T47D (cell line): Measurements from ENCODE around the gene ADCY3.

Source experiments
- DNase-seq, 2 experiments: peaks; one replicate each; pipeline versions ENCODE4 v3.0.0 to v3.0.0-alpha.2; 2011 to 2012; ENCODE audit warnings: low read depth in 1 of 2, low spot score in 1 of 2
- JUND ChIP-seq: IDR thresholded peaks from 2 replicates; pipeline ENCODE4 v1.6.1; 2012; ENCODE audit warnings: low read depth
- in situ Hi-C: cut with HindIII; loops from 2 replicates; pipeline ENCODE4 v1.10.0; 2016; ENCODE audit warnings: low sequenced_read_pairs, low pct_unique_long_range_greater_than_20kb

The ADCY3 gene

DNA sequence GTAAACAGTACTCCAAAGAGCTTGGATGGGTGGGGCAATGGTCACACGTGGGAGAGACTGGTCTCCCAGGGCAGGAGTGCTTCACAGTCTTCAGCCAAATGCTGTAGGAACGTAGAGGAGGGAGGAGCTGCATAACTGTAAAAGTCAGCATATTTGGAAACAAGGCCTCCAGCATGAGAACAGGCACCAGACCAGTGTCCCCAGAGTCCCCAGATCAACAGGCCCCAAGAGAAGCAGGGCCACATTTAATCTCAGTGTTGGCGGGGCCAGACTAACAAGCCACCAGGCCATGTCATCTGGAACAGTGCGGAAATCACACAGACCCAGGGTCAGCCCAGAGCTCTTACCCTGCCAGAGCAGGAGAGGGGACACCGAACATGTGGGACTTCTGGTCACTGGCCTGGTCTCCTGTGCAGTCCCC lies 63.2 kb downstream of the ADCY3 start:
- TF ChIP-seq JUND = no peak
- in situ Hi-C loops = no loop called here
- DNase-seq = no peak

DNA sequence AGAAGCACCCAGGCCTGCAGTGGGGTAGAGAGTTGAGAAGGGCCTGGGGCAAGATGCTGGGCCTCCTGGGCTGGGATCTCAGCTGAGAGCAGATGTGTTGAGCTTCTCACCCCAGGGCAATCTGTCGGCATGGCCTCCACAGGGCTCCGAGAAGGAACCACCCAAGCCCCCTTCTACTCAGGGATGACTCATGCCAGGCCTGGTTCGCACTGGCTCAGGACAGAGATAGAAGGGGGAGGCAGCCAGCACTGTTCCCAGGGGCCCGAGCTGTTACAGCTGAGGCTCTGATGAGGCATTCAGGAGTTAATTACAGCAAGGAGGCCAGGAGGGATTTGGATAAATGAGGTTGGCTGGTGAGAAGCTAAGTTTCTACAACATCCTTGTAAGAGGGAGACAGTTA lies 64.3 kb downstream of the ADCY3 start:
- no peak for TF ChIP-seq JUND
- in situ Hi-C loops = no loop called here

DNA sequence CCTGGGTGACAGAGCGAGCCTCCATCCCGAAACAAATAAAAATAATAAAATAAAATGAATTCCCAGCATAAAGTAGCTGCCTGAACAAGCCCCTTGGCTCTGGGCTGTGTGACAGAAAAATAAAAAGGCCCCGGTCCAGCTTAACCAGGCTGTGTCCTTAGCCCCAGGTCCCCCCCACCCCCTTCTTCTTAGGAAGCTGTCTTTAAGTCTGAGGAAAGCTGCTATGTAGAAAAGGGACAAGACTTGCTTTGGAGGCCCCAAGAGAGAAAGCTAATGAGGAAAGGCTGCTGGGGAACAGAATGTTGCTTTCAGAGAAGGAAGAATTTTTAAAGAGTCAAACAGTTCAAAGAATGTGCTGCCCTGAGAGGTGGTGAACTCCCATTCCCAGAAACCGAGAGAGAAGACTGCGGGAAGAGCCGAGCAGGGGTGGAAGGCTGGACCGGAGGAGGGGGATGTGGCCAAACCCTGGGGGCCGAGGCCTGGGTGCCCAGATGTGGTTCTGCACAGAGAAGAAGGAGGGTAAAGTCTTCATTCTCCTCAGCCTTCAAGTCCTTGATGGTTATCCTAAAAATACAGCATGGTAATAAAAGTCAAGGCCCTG lies 64.9 kb downstream of the ADCY3 start:
- no peak for TF ChIP-seq JUND

More for the DNA sequence above, 64.3 kb downstream of the ADCY3 start:
- no peak for DNase-seq

GRCh38 chr2:24853996-24854395 lies 66.0 kb downstream of the ADCY3 start:
- no peak for DNase-seq
- in situ Hi-C loops = no loop called here
- no peak for TF ChIP-seq JUND

More for the DNA sequence above, 64.9 kb downstream of the ADCY3 start:
- DNase-seq = no peak
- in situ Hi-C loops = no loop called here

- in situ Hi-C loops = no loop called here
- no peak for DNase-seq
- no peak for TF ChIP-seq JUND
Measured at GRCh38 chr2:24853046-24853445, 67.0 kb downstream of the ADCY3 start.

GRCh38 chr2:24852431-24853020 lies 67.5 kb downstream of the ADCY3 start:
- TF ChIP-seq JUND = no peak

DNA sequence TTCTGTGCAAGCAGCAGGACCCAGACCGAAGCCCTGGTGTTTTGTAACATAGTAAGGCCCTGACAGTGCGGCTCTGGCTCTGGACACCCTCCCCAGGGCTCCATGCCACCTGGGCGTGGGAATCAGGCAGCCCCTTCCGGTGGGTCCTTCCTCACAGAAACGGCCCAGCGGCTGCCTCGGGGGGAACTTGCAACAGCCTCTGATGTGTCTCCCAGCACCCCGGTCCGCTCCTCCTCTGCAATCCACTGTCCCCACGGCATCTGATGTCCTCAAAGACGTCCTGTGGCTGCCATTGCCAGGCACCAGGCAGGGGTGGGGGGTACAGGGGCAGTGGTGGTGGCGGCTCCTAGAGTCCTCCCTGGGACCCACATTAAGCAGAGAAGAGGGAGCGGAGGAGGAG lies 68.0 kb downstream of the ADCY3 start:
- DNase-seq = no peak
- no peak for TF ChIP-seq JUND
- in situ Hi-C loops = no loop called here

More at GRCh38 chr2:24852431-24853020, 67.5 kb downstream of the ADCY3 start:
- no peak for DNase-seq
- in situ Hi-C loops = no loop called here

DNA sequence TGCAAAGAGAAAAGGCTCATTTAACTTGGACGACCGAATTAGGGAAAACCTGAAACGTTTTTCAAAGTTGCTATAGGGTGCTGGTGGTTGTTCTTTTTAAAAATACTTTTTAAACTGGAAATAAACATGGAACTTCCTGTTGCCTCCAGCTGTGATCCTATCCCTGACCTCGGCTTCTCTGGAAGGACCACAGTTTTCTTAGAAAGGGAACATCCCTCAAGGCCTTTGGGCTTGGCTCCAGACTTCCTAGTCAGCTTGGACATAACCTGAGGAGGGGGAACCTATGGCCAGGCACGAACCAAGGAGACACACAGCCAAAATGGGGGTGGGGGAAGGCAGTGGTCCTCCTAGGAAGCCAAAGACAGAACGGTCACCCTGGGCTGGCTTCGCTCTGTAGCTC lies 69.1 kb downstream of the ADCY3 start:
- DNase-seq = no peak
- no peak for TF ChIP-seq JUND
- in situ Hi-C loops = no loop called here

DNA sequence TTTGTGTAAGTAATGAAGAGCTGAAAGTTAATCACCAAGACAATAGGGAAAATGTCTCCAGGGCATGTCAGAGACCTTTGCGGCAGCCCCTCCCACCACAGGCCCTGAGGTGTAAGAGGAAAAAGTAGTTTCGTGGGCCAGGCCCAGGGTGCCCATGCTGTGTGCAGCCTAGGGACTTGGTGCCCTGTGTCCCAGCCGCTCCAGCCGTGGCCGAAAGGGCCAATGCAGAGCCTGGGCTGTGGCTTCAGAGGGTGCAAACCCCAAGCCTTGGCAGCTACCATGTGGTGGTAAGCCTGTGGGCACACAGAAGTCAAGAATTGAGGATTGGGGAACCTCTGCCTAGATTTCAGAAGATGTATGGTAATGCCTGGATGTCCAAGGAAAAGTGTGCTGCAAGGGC lies 74.3 kb downstream of the ADCY3 start:
- TF ChIP-seq JUND = no peak
- in situ Hi-C loops = no loop called here
- DNase-seq = no peak

DNA sequence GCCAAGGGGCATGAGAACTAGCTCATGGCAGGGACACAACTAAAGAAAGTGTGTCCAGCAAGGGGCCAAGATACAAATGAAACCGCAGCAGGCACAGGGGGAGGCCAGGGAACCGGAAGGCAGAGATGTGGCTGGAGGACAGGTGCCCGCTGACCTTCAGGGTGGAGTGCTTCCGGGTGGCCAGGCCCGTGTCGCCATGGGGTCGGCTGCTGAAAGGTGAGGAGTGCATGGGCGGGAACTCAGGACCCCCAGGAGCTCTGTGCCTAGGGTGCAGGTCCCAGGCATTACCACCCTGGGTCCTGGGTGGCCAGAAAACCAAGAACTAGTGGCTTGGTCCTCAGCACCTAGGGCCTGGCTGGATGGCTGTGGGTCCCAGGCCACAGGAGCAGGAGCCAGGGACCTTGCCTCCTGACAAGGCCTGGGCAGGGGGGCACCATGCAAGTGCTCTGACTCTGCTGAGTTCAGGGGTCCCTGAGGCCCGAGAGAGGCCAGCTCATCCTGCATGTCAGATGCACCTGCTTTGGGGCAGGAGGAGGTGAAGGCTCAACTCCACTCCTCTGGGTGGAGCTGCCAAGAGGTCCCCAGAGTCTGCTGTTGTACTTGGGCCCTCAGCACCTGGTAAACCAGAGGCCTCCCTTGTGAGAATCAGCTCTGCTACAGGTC lies 75.9 kb downstream of the ADCY3 start:
- DNase-seq = no peak
- no peak for TF ChIP-seq JUND
- in situ Hi-C loops = no loop called here

DNA sequence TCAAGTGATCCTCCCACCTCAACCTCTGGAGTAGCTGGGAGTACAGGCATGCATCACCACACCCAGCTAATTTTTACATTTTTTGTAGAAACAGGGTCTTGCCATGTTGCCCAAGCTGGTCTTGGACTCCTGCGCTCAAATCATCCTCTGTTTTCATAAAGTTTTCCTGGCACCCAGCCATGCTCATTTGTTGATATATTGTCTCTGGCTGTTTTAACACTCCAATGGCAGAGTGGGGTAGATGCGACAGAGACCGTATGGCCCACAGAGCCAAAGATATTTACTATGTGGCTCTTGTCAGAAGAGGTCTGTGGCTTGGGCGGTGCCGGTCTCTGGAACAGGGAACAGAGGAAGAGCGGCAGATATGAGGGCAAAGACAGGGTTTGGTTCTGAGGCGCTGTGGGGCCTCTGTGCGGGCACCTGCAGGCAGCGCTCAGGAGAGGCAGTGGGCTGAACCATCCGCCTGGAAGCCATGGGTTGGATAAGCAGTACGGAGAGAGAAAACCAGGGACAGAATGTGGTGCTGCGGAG lies 76.6 kb downstream of the ADCY3 start:
- no peak for TF ChIP-seq JUND
- no peak for DNase-seq
- in situ Hi-C loops = no loop called here

- in situ Hi-C loops = no loop called here
- TF ChIP-seq JUND = no peak
- no peak for DNase-seq
Measured at GRCh38 chr2:24842081-24843050, 77.7 kb downstream of the ADCY3 start.
